ENCODE measurements around the gene SLC19A3. TPM values are rescaled to one million over a fixed set of nuclear protein-coding genes. Genes with fewer than 3 reads are reported as not detected.
"Not testable (repeated sequence)": the region's sequence is repeated elsewhere in the genome, so short reads cannot be mapped to it uniquely, and the experiment has no call there.

The SLC19A3 gene
- total and polyA plus RNA-seq, 2 experiments from 2014 or later: 3.5 to 9.1 TPM

DNA sequence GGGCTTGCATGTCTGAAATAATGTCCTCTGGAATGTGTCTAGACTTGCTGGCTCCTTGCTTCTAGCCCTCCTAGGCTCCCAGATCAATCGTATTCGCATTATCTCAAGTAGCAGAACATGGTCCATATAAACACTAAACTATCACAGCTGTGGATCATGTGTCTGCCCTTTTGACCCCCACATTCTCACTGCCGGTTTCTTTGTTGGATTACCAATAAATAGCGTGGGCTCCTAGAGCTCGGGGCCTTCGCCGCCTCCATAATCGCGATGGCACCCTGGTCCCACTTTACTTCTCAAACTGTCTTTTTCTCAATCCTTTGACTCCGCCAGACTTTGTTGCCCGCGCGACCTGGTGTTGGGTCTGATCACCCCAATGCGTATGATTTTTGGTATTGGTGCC lies 21.5 kb upstream of the SLC19A3 start (continued):
- TF ChIP-seq STAT1 (IDR thresholded peaks at IDR 0.05; ENCODE audit: unreplicated experiment) (no peak), NANOG (IDR thresholded peaks at IDR 0.05; ENCODE audit: borderline replicate concordance) (no peak), JUNB (IDR thresholded peaks at IDR 0.05; ENCODE audit: unreplicated experiment) (no peak)

DNA sequence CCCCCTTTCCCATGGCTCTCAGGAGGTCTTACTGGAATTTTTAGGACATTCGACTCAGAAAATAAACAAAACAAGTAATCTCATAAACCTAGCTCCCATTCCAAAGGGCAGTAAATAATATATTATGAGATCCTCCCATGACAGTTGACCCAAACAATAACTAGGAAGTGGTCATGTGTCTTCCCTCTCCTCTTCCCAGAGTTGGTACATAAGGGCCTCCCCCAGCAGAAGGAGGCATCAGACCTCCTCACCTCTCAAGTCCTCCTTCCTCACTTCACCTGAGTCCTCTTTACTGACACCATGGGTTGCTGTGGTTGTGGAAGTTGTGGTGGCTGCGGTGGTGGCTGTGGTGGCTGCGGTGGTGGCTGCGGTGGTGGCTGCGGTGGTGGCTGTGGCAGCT lies 10.2 kb upstream of the SLC19A3 start, which contains the start of gene SCYGR7:
Gene SCYGR7 (plus strand): TSS at position 301 of the 400 bp plus-strand sequence. CDS start 0 bp downstream, at position 301.
- Mint-ChIP-seq H3K27ac (no peak within 1 kb of the TSS), H3K9me3 (no peaks in the 10 kb centered on the region), H3K27me3 (ENCODE audit: insufficient read depth, low read depth, poor library complexity) (no peaks in the 10 kb centered on the region), H3K4me1 (no peaks in the 10 kb centered on the region; the same call in 2 of the 3 replicates), H3K4me3 (no peak within 1 kb of the TSS), H3K36me3 (ENCODE audit: low read depth) (no peaks in the 10 kb centered on the region)
- TF ChIP-seq EZH2phosphoT487 (IDR thresholded peaks at IDR 0.05; ENCODE audit: unreplicated experiment) (no peak), EZH2 (IDR thresholded peaks at IDR 0.05; ENCODE audit: low read depth, unreplicated experiment) (no peak), STAT1 (IDR thresholded peaks at IDR 0.05; ENCODE audit: unreplicated experiment) (no peak)
- no peaks in the 10 kb centered on the region for H4K20me1 ChIP-seq (replicated peaks; ENCODE audit: insufficient read depth)
- DNase-seq (ENCODE audit: low spot score) (no peak), ATAC-seq (no peak)
- H3K4me1 ChIP-seq (ENCODE audit: insufficient read depth): no peaks in the 10 kb centered on the region
- no peaks in the 10 kb centered on the region for H3F3A ChIP-seq (replicated peaks; ENCODE audit: low read depth)
- H3K4me2 ChIP-seq: no peak within 1 kb of the TSS
- no peak within 1 kb of the TSS for H2AFZ ChIP-seq
- H3K27me3 ChIP-seq (ENCODE audit: insufficient read depth): no peaks in the 10 kb centered on the region
- no peaks in the 10 kb centered on the region for H3K36me3 ChIP-seq (ENCODE audit: insufficient read depth)
- no peaks in the 10 kb centered on the region for H3K9me2 ChIP-seq (ENCODE audit: insufficient read depth)
- no peak within 1 kb of the TSS for H3K4me3 ChIP-seq
- H3K27ac ChIP-seq (ENCODE audit: low read depth): no peak within 1 kb of the TSS
- no peaks in the 10 kb centered on the region for H3K79me2 ChIP-seq (replicated peaks; ENCODE audit: insufficient read depth)

DNA sequence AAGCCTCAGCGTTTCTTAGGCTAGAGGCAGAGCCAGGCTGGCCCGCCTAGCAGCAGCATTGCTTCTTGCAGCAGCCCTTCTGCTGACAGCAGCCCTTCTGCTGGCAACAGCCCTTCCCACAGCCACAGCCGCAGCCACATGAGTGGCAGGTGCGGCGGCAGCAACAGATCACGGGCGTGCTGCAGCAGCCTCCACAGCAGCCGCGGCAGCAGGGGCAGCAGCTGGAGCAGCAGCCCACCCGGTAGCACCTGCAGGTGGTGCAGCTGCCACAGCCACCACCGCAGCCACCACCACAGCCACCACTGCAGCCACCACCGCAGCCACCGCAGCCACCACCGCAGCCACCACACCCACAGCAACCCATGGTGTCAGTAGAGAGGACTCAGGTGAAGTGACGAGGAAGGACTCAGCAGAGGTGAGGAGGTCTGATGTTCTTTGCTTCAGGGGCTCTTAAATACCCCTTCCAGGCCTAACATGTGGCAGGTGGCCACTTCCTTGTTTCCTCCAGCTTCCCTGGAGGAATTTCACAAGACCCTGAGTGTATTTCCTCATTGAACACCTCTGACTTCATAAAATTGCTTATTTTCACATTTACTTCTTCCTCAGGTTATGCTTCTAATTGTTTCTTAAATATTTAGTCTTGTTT lies 6.7 kb upstream of the SLC19A3 start, which contains the start of gene SCYGR6:
Gene SCYGR6 (minus strand): TSS at position 364 of the 646 bp plus-strand sequence. CDS start 0 bp downstream, at position 364.
- Mint-ChIP-seq H3K4me3 (no peak within 1 kb of the TSS), H3K36me3 (ENCODE audit: low read depth) (no peaks in the 10 kb centered on the region), H3K4me1 (no peaks in the 10 kb centered on the region; the same call in 2 of the 3 replicates), H3K27me3 (ENCODE audit: insufficient read depth, low read depth, poor library complexity) (no peaks in the 10 kb centered on the region), H3K27ac (no peak within 1 kb of the TSS), H3K9me3 (no peaks in the 10 kb centered on the region)
- no peak for TF ChIP-seq STAT1 (IDR thresholded peaks at IDR 0.05; ENCODE audit: unreplicated experiment)
- TF ChIP-seq, protein P1, sequence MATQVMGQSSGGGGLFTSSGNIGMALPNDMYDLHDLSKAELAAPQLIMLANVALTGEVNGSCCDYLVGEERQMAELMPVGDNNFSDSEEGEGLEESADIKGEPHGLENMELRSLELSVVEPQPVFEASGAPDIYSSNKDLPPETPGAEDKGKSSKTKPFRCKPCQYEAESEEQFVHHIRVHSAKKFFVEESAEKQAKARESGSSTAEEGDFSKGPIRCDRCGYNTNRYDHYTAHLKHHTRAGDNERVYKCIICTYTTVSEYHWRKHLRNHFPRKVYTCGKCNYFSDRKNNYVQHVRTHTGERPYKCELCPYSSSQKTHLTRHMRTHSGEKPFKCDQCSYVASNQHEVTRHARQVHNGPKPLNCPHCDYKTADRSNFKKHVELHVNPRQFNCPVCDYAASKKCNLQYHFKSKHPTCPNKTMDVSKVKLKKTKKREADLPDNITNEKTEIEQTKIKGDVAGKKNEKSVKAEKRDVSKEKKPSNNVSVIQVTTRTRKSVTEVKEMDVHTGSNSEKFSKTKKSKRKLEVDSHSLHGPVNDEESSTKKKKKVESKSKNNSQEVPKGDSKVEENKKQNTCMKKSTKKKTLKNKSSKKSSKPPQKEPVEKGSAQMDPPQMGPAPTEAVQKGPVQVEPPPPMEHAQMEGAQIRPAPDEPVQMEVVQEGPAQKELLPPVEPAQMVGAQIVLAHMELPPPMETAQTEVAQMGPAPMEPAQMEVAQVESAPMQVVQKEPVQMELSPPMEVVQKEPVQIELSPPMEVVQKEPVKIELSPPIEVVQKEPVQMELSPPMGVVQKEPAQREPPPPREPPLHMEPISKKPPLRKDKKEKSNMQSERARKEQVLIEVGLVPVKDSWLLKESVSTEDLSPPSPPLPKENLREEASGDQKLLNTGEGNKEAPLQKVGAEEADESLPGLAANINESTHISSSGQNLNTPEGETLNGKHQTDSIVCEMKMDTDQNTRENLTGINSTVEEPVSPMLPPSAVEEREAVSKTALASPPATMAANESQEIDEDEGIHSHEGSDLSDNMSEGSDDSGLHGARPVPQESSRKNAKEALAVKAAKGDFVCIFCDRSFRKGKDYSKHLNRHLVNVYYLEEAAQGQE (IDR thresholded peaks at IDR 0.05; ENCODE audit: unreplicated experiment): no peak
- Histone ChIP-seq H2AFZ (no peak within 1 kb of the TSS), H3F3A (replicated peaks; ENCODE audit: low read depth) (no peaks in the 10 kb centered on the region), H3K4me1 (ENCODE audit: insufficient read depth) (no peaks in the 10 kb centered on the region), H4K20me1 (replicated peaks; ENCODE audit: insufficient read depth) (no peaks in the 10 kb centered on the region), H3K36me3 (ENCODE audit: insufficient read depth) (no peaks in the 10 kb centered on the region), H3K27ac (ENCODE audit: low read depth) (no peak within 1 kb of the TSS), H3K4me2 (no peak within 1 kb of the TSS), H3K4me3 (no peak within 1 kb of the TSS), H3K9me2 (ENCODE audit: insufficient read depth) (no peaks in the 10 kb centered on the region), H3K27me3 (ENCODE audit: insufficient read depth) (no peaks in the 10 kb centered on the region), H3K79me2 (replicated peaks; ENCODE audit: insufficient read depth) (no peaks in the 10 kb centered on the region)
- ATAC-seq: no peak
- DNase-seq (ENCODE audit: low spot score): no peak

DNA sequence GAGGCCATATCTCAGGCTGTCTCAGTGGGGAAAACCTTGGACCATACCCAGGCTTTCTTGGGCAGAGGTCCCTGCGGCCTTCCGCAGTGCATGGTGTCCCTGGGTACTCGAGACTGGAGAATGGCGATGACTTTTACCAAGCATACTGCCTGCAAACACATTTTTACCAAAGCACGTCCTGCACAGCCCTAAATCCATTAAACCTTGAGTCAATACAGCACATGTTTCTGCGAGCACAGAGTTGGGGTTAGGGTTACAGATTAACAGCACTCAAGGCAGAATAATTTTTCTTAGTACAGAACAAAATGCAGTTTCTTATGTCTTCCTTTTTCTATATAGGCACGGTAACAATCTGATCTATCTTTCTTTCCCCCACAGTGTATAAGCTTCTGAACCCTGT lies 5.0 kb upstream of the SLC19A3 start:
- not testable (repeated sequence) for H3K9me2 ChIP-seq (ENCODE audit: insufficient read depth); H4K20me1 ChIP-seq (replicated peaks; ENCODE audit: insufficient read depth); H3K36me3 Mint-ChIP-seq (ENCODE audit: low read depth); H3K4me3 ChIP-seq; H3K36me3 ChIP-seq (ENCODE audit: insufficient read depth); H3K9me3 Mint-ChIP-seq; H3F3A ChIP-seq (replicated peaks; ENCODE audit: low read depth); H3K4me1 ChIP-seq (ENCODE audit: insufficient read depth); ATAC-seq; H3K27me3 ChIP-seq (ENCODE audit: insufficient read depth); H3K27ac ChIP-seq (ENCODE audit: low read depth); H3K4me3 Mint-ChIP-seq; H3K27ac Mint-ChIP-seq; H3K27me3 Mint-ChIP-seq (ENCODE audit: insufficient read depth, low read depth, poor library complexity); DNase-seq (ENCODE audit: low spot score); H3K4me2 ChIP-seq; H2AFZ ChIP-seq; H3K79me2 ChIP-seq (replicated peaks; ENCODE audit: insufficient read depth); H3K4me1 Mint-ChIP-seq
